K562 (cell line): ENCODE measurements around the gene TFPI2. TPM values are rescaled to one million over a fixed set of nuclear protein-coding genes. Genes with fewer than 3 reads are reported as not detected.

Experiments used
- ATAC-seq: fragments of 200-7000 bp; cut with Tn5 transposase; 3 replicates; pipeline ENCODE4 v1.9.1; 2020; ENCODE audit warnings: moderate library complexity
- BruUV-seq: library from RNA; stranded (reverse); fragments of 400-500 nt; replicated peaks from 2 replicates; lab custom pipeline; 2021; lab: Mats Ljungman, UMichigan
- CTCF ChIA-PET: fragments of 300-600 bp; formaldehyde crosslinking; extraction: SDS; loops from one replicate; lab custom pipeline; 2021; ENCODE audit warnings: low intra/inter-chr PET ratio; lab: Yijun Ruan, JAX
- POLR2A ChIA-PET: fragments of 300-600, 350-650 bp; sonication (Branson Sonifier 250); formaldehyde crosslinking; extraction: SDS; loops from one replicate; lab custom pipeline; 2021; ENCODE audit warnings: antibody characterized with exemption, inconsistent platforms; lab: Yijun Ruan, JAX
- DNase-seq, 4 experiments: peaks; one replicate each; pipeline versions ENCODE4 v3.0.0 to v3.0.0-alpha.2; 2011 to 2018; ENCODE audit warnings: low spot score in 3 of 4, mixed read lengths in 3 of 4; ENCODE audit errors: extremely low read depth in 1 of 4
- FAIRE-seq: peaks from 2 replicates; lab custom pipeline; 2011; peaks lifted over from hg19 to GRCh38; lab: Jason Lieb, UNC
- H2AFZ ChIP-seq: 2 replicates; pipeline ENCODE4 v1.6.0; 2011; ENCODE audit warnings: low read depth, low read length, control low read depth, inconsistent platforms
- H3K27ac ChIP-seq: fragments of 200-600 bp; 3 replicates; pipeline ENCODE4 v1.8.0; 2011; ENCODE audit warnings: low read depth, mild to moderate bottlenecking, control low read depth, inconsistent platforms, low read length, moderate library complexity, mixed read lengths; ENCODE audit errors: extremely low read depth
- H3K27me3 ChIP-seq, 2 experiments: fragments of 300-600 bp in 1 of 2; 2 replicates in 1 of 2; 3 replicates in 1 of 2; pipeline versions ENCODE4 v1.6.0 to v1.8.0; 2011; ENCODE audit warnings: inconsistent platforms in 2 of 2, low read length in 2 of 2, mild to moderate bottlenecking in 1 of 2, mixed read lengths in 1 of 2, moderate library complexity in 1 of 2; ENCODE audit not compliant: control insufficient read depth in 2 of 2, insufficient read depth in 2 of 2
- H3K36me3 ChIP-seq: fragments of 300-600 bp; 3 replicates; pipeline ENCODE4 v1.8.0; 2011; ENCODE audit warnings: mild to moderate bottlenecking, low read length, inconsistent platforms; ENCODE audit not compliant: control insufficient read depth, insufficient read depth
- H3K4me1 ChIP-seq, 2 experiments: fragments of 200-600 bp in 1 of 2; replicated peaks in 1 of 2; 2 replicates in 1 of 2; 3 replicates in 1 of 2; pipeline versions ENCODE4 v1.5.1 to v1.8.0; 2011; ENCODE audit warnings: inconsistent platforms in 2 of 2, low read length in 2 of 2, mild to moderate bottlenecking in 1 of 2, mixed read lengths in 1 of 2, moderate library complexity in 1 of 2; ENCODE audit not compliant: control insufficient read depth in 2 of 2, insufficient read depth in 2 of 2
- H3K4me2 ChIP-seq: 2 replicates; pipeline ENCODE4 v1.6.1; 2011; ENCODE audit warnings: low read length, control low read depth, inconsistent platforms, mixed read lengths; ENCODE audit not compliant: insufficient read depth
- H3K4me3 ChIP-seq: fragments of 200-600 bp; sonication (generic), shearing (Covaris generic); 2 replicates; pipeline ENCODE4 v1.5.1; 2016; ENCODE audit warnings: control low read depth, inconsistent platforms
- H3K79me2 ChIP-seq: fragments of 200-600 bp; 3 replicates; pipeline ENCODE4 v1.8.0; 2011; ENCODE audit warnings: low read length, inconsistent platforms; ENCODE audit not compliant: control insufficient read depth, insufficient read depth
- H3K9ac ChIP-seq, 2 experiments: 2 replicates each; pipeline versions ENCODE4 v1.6.0 to v1.6.1; 2011; ENCODE audit warnings: low read depth in 2 of 2, low read length in 2 of 2, control low read depth in 1 of 2, inconsistent platforms in 1 of 2, mild to moderate bottlenecking in 1 of 2, mixed read lengths in 1 of 2; ENCODE audit not compliant: insufficient read depth in 1 of 2
- H3K9me1 ChIP-seq: one replicate; pipeline ENCODE4 v1.6.0; 2011; ENCODE audit warnings: inconsistent platforms, mild to moderate bottlenecking, low read length, moderate library complexity; ENCODE audit not compliant: control insufficient read depth, insufficient read depth
- H3K9me3 ChIP-seq: replicated peaks from 2 replicates; pipeline ENCODE4 v1.5.1; 2011; ENCODE audit warnings: low read depth, low read length, inconsistent platforms; ENCODE audit not compliant: control insufficient read depth, insufficient read depth
- H4K20me1 ChIP-seq: replicated peaks from 2 replicates; pipeline ENCODE4 v1.6.1; 2011; ENCODE audit warnings: low read length, inconsistent platforms, mixed read lengths; ENCODE audit not compliant: control insufficient read depth, insufficient read depth
- BACH1 ChIP-seq: fragments of 200-800 bp; sonication (Bioruptor generic); IDR thresholded peaks from 2 replicates; pipeline ENCODE4 v1.6.1; 2016; ENCODE audit warnings: missing genetic modification characterization, missing compliant biosample characterization
- DMBX1 ChIP-seq: fragments of 250-450 bp; sonication (Bioruptor Pico); IDR thresholded peaks from 2 replicates; pipeline ENCODE4 v1.8.0; 2022; ENCODE audit warnings: inconsistent platforms, mild to moderate bottlenecking, moderate library complexity, borderline replicate concordance
- JUNB ChIP-seq: fragments of 450-650 bp; formaldehyde crosslinking; conservative IDR thresholded peaks from 2 replicates; pipeline ENCODE4 v1.4.0; 2020; ENCODE audit warnings: mild to moderate bottlenecking
- KDM2B ChIP-seq: fragments of 250-450 bp; sonication (Bioruptor Pico); IDR thresholded peaks from 2 replicates; pipeline ENCODE4 v1.8.0; 2021; ENCODE audit warnings: mild to moderate bottlenecking, moderate library complexity
- LCOR ChIP-seq: sonication (generic); formaldehyde crosslinking; IDR thresholded peaks from 2 replicates; pipeline ENCODE4 v1.8.0; 2022; ENCODE audit warnings: mild to moderate bottlenecking, missing genetic modification reagents
- MXI1 ChIP-seq: IDR thresholded peaks from 2 replicates; pipeline ENCODE4 v1.6.1; 2011; ENCODE audit warnings: low read depth, mild to moderate bottlenecking, improper control_type of control experiment, low read length
- SPI1 ChIP-seq: IDR thresholded peaks from 2 replicates; pipeline ENCODE4 v1.6.1; 2011; ENCODE audit warnings: low read depth, low read length, control low read depth, borderline replicate concordance
- TCF7 ChIP-seq: sonication (generic); IDR thresholded peaks from 2 replicates; pipeline ENCODE4 v1.6.1; 2016; ENCODE audit warnings: antibody characterized with exemption, borderline replicate concordance
- TEAD4 ChIP-seq, 2 experiments: sonication (generic) in 1 of 2; formaldehyde crosslinking in 1 of 2; IDR thresholded peaks; 2 replicates each; pipeline versions ENCODE4 v1.6.1 to v1.8.0; 2012 to 2022; ENCODE audit warnings: borderline replicate concordance in 1 of 2, inconsistent platforms in 1 of 2, low read length in 1 of 2, mild to moderate bottlenecking in 1 of 2, missing genetic modification reagents in 1 of 2
- TFAM ChIP-seq: fragments of 250-450 bp; sonication (Bioruptor Pico); conservative IDR thresholded peaks from 2 replicates; pipeline ENCODE4 v1.5.0; 2021; ENCODE audit warnings: mild to moderate bottlenecking, moderate library complexity
- ZNF766 ChIP-seq: fragments of 200-800 bp; sonication (Bioruptor generic); conservative IDR thresholded peaks from 2 replicates; pipeline ENCODE4 v1.6.1; 2016; ENCODE audit warnings: missing genetic modification characterization, missing compliant biosample characterization
- WGBS: fragments of 100-300 bp; shearing (Covaris generic); methylation state at CpG from one replicate; pipeline ENCODE4 v1.1.6; 2016; ENCODE audit warnings: low coverage, mixed read lengths; ENCODE audit not compliant: insufficient coverage; ENCODE audit errors: missing lambda C conversion rate; 5-methylcytosine and 5-hydroxymethylcytosine counted together
- in situ Hi-C: fragments of 300-500 bp; cut with MboI; formaldehyde crosslinking; loops from 4 replicates; pipeline ENCODE4 v1.15.0; 2018; ENCODE audit warnings: inconsistent platforms, mixed read lengths
- intact Hi-C: fragments of 100-400 bp; cut with micrococcal nuclease; formaldehyde crosslinking; loops from 2 replicates; pipeline ENCODE4 v1.14.2; 2022
- polyA plus RNA-seq, 8 experiments: library from polyadenylated mRNA; depleted of rRNA in 4 of 8; stranded (reverse) in 5 of 8; unstranded in 3 of 8; fragments of >200 nt; fragmentation: Nextera tagmentation in 2 of 8; fragmentation: Illumina TruSeq in 1 of 8; extraction: Ambion mirVana in 2 of 8; extraction: Trizol in 1 of 8; gene quantifications; 2 replicates each; pipeline versions ENCODE4 v1.2.1 to v1.2.3, GENCODE V29; 2011 to 2014; ENCODE audit warnings: inconsistent platforms in 1 of 8, missing spikeins in 1 of 8
- total RNA-seq, 7 experiments: library from RNA; depleted of rRNA in 6 of 7; stranded (reverse); fragments of >200 nt in 6 of 7; fragmentation: Illumina TruSeq in 2 of 7; extraction: Trizol in 2 of 7; gene quantifications; 2 replicates each; pipeline versions ENCODE4 v1.2.1 to v1.2.3, GENCODE V29; 2011 to 2021; ENCODE audit warnings: low replicate concordance in 1 of 7
- TF ChIP-seq, protein P1 (sequence below), 2 experiments: fragments of 450-650 bp; conservative IDR thresholded peaks; 2 replicates each; pipeline ENCODE4 v1.6.1; 2017; ENCODE audit warnings: mild to moderate bottlenecking in 2 of 2, moderate library complexity in 2 of 2
- TF ChIP-seq, protein P2 (sequence below): fragments of 450-650 bp; conservative IDR thresholded peaks from 2 replicates; pipeline ENCODE4 v1.6.1; 2016; ENCODE audit warnings: missing genetic modification characterization, low read depth, mild to moderate bottlenecking, missing compliant biosample characterization, moderate library complexity
- TF ChIP-seq, protein P3 (sequence below): sonication (generic); formaldehyde crosslinking; IDR thresholded peaks from 2 replicates; pipeline ENCODE4 v1.8.1; 2023; ENCODE audit warnings: mild to moderate bottlenecking, missing genetic modification reagents
- TF ChIP-seq, protein P4 (sequence below): IDR thresholded peaks from 3 replicates; pipeline ENCODE4 v1.6.1; 2011; ENCODE audit warnings: borderline replicate concordance, mild to moderate bottlenecking; ENCODE audit not compliant: insufficient read length, insufficient read depth

Gene TFPI2
- total and polyA plus RNA-seq, 9 of the 15 experiments (the other 6 are each of a cell fraction or from before 2014, with no cell fraction given): 0.07 to 0.25 (median 0.11) TPM; not detected in 4

DNA sequence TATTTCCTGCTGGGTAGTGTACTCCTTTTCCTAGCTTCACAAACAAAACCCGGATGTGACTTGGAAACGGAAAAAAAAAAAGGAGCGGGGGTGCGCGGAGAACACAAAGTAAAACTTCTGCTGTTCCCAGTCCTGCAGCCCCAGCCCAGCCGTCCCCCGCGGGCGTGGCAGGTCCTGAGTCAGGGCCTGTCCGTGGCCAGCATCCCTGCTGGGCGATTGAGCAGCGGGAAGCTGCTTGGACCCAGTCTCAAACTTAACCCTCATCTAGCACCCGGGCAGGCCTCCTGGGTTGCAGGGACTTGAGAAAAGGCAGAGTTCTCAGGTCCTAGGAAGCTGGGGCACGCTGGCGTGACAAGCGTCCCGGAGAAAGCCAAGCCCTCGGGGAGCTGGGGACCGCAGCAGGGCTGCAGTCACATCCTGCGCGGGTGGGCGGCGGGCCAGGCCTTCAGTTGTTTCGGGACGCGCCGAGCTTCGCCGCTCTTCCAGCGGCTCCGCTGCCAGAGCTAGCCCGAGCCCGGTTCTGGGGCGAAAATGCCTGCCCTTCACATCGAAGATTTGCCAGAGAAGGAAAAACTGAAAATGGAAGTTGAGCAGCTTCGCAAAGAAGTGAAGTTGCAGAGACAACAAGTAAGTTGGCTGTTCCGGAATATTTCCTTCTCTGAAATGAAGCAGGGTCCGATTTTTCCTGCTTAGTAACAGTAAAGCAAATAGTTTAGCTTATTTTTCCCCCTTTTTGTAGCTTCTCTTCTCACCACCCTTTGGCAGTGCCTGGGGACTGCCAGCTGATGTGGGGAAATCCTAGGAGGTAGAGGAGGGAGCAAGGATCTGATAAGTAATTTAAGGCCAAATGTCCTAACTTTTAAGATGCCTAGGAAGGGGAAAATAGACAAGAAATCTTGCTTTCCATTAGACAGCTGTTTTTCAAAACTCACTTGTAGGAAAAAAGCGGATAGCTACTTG, 31.3 kb upstream of the TFPI2 start, which contains the start of gene GNG11:
Gene GNG11 (plus strand): TSS at position 129 of the 960 bp plus-strand sequence. CDS start 403 bp downstream, at position 532.
- in situ Hi-C loops (no loop called here), intact Hi-C loops (no loop called here)
- Histone ChIP-seq H4K20me1 (no peaks in the 10 kb centered on the region), H3K27ac (no peak within 1 kb of the TSS), H3K9ac (peak within 1 kb of the TSS in 1 of 2 experiments; percentile 79; a peak in 2 of 4 replicates), H3K36me3 (no peaks in the 10 kb centered on the region), H3K9me1 (no peaks in the 10 kb centered on the region), H3K4me3 (no peak within 1 kb of the TSS), H3K9me3 (no peaks in the 10 kb centered on the region), H2AFZ (peak within 1 kb of the TSS; percentile 22; the same call in 1 of the 2 replicates), H3K4me1 (peaks cover 0 to 7% of the 10 kb centered on the region in 2 experiments; a peak in 2 of 5 replicates), H3K79me2 (no peaks in the 10 kb centered on the region), H3K27me3 (peaks cover 14 to 25% of the 10 kb centered on the region in 2 experiments; a peak in 4 of 5 replicates), H3K4me2 (peak within 1 kb of the TSS; percentile 34)
- 3% methylated on average over 39 of the region's 39 CpGs for WGBS
- FAIRE-seq: no peak
- no TSS peak for BruUV-seq
- peak in 1 of 4 experiments; percentile 25 for DNase-seq
- POLR2A ChIA-PET: interaction anchor here (0.7 kb wide), 1 partner anchor 206 kb away, joined by 3 read pairs; no protein-coding TSS in a partner anchor
- no peak for TF ChIP-seq ZNF766 (CRISPR knock-in tag)
- TF ChIP-seq SPI1: no peak
- TF ChIP-seq, protein P1, sequence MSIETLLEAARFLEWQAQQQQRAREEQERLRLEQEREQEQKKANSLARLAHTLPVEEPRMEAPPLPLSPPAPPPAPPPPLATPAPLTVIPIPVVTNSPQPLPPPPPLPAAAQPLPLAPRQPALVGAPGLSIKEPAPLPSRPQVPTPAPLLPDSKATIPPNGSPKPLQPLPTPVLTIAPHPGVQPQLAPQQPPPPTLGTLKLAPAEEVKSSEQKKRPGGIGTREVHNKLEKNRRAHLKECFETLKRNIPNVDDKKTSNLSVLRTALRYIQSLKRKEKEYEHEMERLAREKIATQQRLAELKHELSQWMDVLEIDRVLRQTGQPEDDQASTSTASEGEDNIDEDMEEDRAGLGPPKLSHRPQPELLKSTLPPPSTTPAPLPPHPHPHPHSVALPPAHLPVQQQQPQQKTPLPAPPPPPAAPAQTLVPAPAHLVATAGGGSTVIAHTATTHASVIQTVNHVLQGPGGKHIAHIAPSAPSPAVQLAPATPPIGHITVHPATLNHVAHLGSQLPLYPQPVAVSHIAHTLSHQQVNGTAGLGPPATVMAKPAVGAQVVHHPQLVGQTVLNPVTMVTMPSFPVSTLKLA (conservative IDR thresholded peaks at IDR 0.05): no peak
- TF ChIP-seq, protein P2, sequence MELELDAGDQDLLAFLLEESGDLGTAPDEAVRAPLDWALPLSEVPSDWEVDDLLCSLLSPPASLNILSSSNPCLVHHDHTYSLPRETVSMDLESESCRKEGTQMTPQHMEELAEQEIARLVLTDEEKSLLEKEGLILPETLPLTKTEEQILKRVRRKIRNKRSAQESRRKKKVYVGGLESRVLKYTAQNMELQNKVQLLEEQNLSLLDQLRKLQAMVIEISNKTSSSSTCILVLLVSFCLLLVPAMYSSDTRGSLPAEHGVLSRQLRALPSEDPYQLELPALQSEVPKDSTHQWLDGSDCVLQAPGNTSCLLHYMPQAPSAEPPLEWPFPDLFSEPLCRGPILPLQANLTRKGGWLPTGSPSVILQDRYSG (tag): no peak
- TF ChIP-seq JUNB (CRISPR knock-in tag): no peak
- TF ChIP-seq, protein P3, sequence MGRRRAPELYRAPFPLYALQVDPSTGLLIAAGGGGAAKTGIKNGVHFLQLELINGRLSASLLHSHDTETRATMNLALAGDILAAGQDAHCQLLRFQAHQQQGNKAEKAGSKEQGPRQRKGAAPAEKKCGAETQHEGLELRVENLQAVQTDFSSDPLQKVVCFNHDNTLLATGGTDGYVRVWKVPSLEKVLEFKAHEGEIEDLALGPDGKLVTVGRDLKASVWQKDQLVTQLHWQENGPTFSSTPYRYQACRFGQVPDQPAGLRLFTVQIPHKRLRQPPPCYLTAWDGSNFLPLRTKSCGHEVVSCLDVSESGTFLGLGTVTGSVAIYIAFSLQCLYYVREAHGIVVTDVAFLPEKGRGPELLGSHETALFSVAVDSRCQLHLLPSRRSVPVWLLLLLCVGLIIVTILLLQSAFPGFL (CRISPR knock-in tag): no peak
- TF ChIP-seq KDM2B (CRISPR knock-in tag): no peak
- TF ChIP-seq TCF7: no peak
- 0 out of 2 replicates have a peak, but pooled peaks have one; percentile 29 for TF ChIP-seq DMBX1 (CRISPR knock-in tag)
- no peak for TF ChIP-seq BACH1 (tag)
- no peak for TF ChIP-seq TFAM
- TF ChIP-seq TEAD4 (IDR thresholded peaks at IDR 0.05; ENCODE audit: low read length): no peak
- TF ChIP-seq TEAD4 (CRISPR knock-in tag; IDR thresholded peaks at IDR 0.05; ENCODE audit: borderline replicate concordance): no peak
- TF ChIP-seq MXI1: no peak
- 0 out of 2 replicates have a peak, but pooled peaks have one; percentile 15 for TF ChIP-seq LCOR (CRISPR knock-in tag)
- TF ChIP-seq, protein P4, sequence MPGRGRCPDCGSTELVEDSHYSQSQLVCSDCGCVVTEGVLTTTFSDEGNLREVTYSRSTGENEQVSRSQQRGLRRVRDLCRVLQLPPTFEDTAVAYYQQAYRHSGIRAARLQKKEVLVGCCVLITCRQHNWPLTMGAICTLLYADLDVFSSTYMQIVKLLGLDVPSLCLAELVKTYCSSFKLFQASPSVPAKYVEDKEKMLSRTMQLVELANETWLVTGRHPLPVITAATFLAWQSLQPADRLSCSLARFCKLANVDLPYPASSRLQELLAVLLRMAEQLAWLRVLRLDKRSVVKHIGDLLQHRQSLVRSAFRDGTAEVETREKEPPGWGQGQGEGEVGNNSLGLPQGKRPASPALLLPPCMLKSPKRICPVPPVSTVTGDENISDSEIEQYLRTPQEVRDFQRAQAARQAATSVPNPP: no peak
- CTCF ChIA-PET: interaction anchor here (0.7 kb wide), 1 partner anchor 19 kb away, joined by 3 read pairs; no protein-coding TSS in a partner anchor
- ATAC-seq: peak; percentile 77
